ENCODE data around the gene FNTB. TPM values are rescaled to one million over a fixed set of nuclear protein-coding genes. Genes with fewer than 3 reads are reported as not detected.

The FNTB gene
- total and polyA plus RNA-seq, 2 of the 8 experiments (the other 6 are each of a cell fraction or from before 2014, with no cell fraction given): 16.0 to 20.7 TPM

DNA sequence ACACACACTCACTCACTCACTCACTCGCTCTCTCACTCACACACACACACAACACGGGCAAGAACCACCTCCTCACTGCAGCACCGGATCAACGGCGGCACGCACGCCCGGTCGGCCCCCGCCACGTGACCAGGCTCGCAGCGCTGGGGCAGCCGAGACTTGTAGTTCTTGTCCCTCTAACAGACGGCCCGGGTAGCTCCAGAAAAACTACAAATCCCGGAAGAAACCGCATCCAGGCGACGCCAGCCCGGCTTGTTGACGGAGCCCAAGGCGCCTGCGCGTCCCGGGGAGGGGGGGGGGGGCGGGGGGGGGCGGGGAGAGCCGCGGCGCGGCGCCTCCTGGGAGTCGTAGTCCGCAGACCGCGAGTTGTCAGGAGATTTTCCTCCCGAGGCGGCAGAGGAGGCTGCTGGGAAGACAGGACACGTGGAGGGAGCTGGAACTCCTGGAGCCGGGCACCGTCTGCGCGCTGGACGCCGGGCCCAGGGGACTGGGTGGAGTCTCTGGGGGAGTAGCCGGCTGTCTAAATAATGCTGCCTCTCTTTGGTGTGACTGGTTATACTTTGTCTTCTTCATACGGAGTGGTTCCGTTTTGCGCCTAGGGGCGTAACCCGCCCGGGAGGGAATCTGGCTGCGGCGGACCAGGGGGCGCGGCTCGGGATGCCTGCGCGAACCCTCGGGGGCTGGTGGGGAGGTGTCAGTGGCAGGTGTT lies 115.9 kb downstream of the FNTB start, which contains the start of gene MAX (continued):
- TF ChIP-seq EP300 (IDR thresholded peaks at IDR 0.05; ENCODE audit: borderline replicate concordance in 1 of 2, low read depth in 2 of 2, low read length in 2 of 2) (no peak), FOSL1 (IDR thresholded peaks at IDR 0.05; ENCODE audit: insufficient read depth, low read depth, low read length) (no peak), JUN (IDR thresholded peaks at IDR 0.05; ENCODE audit: low read depth, low read length) (no peak), EGR1 (IDR thresholded peaks at IDR 0.05; ENCODE audit: borderline replicate concordance, low read depth, low read length) (no peak), TAF7 (optimal IDR thresholded peaks at IDR 0.05; ENCODE audit: borderline replicate concordance, low read depth, low read length) (no peak), RBBP5 (IDR thresholded peaks at IDR 0.05; ENCODE audit: borderline replicate concordance, low read depth, low read length) (no peak)
- TF ChIP-seq, protein P1, sequence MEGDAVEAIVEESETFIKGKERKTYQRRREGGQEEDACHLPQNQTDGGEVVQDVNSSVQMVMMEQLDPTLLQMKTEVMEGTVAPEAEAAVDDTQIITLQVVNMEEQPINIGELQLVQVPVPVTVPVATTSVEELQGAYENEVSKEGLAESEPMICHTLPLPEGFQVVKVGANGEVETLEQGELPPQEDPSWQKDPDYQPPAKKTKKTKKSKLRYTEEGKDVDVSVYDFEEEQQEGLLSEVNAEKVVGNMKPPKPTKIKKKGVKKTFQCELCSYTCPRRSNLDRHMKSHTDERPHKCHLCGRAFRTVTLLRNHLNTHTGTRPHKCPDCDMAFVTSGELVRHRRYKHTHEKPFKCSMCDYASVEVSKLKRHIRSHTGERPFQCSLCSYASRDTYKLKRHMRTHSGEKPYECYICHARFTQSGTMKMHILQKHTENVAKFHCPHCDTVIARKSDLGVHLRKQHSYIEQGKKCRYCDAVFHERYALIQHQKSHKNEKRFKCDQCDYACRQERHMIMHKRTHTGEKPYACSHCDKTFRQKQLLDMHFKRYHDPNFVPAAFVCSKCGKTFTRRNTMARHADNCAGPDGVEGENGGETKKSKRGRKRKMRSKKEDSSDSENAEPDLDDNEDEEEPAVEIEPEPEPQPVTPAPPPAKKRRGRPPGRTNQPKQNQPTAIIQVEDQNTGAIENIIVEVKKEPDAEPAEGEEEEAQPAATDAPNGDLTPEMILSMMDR (IDR thresholded peaks at IDR 0.05; ENCODE audit: control extremely low read depth in 1 of 3, insufficient read depth in 1 of 3, low read depth in 1 of 3, low read length in 3 of 3): no peak
